Renal pelvis (tissue), 4 donors: Measurements from ENCODE around the gene NIM1K. TPM values are rescaled to one million over a fixed set of nuclear protein-coding genes. Genes with fewer than 3 reads are reported as not detected.
"Not testable (repeated sequence)": the region's sequence is repeated elsewhere in the genome, so short reads cannot be mapped to it uniquely, and the experiment has no call there.

Source experiments
- DNase-seq: peaks from one replicate; pipeline ENCODE4 v3.0.0-alpha.2; 2013
- polyA plus RNA-seq, 3 donors: library from polyadenylated mRNA; unstranded; fragments of 120-200 nt; gene quantifications; one replicate each; pipeline ENCODE4 v1.2.1, GENCODE V29; 2013; ENCODE audit not compliant: insufficient read length in 3 of 3

NIM1K gene
- polyA plus RNA-seq, 3 donors, result 0.53 to 0.73 (median 0.62) TPM

DNA sequence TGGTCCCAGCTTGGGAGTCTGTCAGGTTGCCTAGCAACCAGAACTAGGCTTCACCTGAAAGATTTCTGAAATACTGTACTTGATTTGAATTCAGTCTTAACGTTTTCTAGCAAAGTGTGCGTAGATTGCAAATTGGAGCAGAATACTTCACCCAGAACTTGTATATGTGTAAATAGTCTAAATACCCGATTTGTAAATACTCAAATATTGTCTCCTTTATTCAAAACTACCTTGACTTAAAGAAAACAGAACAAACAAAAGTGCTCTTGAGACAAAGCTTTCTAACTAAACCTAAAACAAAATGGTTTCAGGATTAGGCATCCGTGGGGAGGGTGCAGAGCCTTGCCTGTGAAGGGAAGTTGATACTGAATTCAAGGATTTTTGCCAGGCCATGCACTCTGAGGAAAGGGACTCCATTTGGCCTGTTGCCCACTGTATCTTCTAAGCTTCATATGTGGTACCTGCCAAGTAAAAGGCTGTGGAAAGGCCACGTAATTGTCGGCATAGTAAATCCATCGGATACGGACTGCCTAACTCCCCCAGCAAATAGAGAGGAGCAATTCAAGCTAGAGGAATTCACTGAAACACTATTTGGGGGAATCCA lies 121.9 kb downstream of the NIM1K start:
- no peak for DNase-seq

DNA sequence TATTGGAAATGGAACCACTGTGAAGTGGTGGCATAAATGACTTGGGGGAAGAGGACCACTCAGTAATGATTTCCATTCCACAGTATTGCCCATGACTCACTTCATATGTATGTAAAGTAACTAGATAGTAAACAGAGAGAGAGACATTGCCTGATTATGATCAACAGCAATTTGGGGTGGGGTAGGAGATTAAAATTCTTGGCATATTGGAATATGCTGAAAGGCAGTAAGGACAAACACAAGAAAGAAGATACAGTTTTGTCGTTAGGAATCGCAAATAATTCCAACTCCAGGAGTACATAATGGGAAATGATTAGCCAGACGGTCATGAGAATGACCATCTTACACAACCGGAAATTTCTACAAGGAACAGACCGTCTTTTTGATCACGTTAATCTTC lies 122.7 kb downstream of the NIM1K start:
- no peak for DNase-seq

DNA sequence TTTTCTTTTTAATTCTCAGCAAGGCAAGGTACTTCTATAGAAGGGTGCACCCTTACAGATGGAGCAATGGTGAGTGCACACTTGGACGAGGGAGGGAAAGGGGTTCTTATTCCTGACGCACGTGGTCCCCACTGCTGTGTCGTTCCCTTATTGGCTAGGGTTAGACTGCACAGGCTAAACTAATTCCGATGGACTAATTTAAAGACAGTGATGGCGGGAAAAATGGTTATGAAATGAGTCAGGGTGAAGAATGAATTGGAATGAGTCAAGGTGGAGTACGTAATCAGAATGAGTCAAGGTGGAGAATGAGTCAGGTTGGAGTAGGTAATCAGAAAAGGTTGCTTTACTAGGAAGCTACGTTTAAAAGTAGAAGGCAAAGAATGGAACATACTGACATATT lies 123.2 kb downstream of the NIM1K start:
- DNase-seq, result no peak

DNA sequence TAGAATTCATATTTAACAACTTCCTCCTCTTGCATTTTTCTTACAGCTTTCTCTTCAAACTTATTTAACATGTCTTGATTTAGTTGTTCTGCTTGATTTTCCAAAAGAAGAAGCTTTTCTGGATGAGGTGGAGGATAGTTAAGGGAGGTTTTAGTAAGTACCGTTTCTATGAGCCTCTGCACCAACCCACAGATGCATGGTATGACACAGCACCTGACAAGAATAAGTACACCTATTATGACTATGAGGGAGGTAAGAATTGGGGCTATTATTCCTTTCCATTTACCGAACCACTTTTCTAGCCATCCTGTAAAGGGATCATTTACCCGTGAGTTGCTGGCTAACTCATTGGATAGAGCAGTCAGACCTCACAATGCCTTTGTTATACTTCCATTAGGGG lies 123.7 kb downstream of the NIM1K start:
- DNase-seq, result no peak

DNA sequence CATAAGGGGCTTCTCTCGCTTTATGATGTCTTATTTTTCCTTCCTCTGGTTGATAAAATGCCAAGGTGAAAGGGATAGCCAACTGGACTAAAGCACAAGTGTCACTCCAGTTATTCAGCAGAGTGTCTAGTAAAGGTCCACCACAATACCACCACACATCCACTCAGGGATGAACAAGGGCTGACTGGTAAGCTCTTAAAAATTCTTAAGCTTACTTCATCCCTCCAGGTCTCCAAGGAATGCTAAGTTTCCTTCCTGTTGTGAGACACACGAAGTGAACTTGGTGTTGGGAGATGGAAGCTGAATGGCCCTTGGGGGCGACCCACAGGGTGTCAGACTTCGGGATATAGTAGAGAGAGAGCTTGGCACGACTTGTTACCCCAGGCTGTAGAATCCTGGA lies 124.4 kb downstream of the NIM1K start:
- DNase-seq, result no peak

DNA sequence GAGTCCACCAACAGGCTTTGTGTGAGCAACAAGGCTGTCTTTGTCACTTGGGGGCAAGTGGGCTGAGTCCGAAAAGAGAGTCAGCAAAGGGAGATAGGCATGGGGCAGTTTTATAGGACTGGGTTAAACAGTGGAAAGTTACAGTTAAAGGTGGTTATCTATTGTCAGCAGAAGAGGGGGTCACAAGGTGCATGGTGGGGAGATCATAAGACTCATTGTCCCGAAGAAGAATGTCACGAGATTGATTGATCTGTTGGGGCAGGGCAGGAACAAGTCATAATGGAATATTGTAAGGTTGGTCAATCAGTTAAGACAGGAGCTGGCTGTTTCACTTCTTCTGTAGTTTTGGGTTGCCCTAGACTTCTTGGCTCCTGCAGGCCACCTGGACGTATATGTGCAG lies 128.8 kb downstream of the NIM1K start:
- DNase-seq, result no peak

DNA sequence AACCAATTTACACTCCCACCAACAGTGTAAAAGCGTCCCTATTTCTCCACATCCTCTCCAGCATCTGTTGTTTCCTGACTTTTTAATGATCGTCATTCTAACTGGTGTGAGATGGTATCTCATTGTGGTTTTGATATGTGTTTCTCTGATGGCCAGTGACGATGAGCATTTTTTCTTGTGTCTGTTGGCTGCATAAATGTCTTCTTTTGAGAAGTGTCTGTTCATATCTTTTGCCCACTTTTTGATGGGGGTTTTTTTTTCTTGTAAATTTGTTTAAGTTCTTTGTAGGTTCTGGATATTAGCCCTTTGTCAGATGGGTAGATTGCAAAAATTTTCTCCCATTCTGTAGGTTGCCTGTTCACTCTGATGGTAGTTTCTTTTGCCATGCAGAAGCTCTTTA lies 131.5 kb downstream of the NIM1K start:
- DNase-seq, result not testable (repeated sequence)

DNA sequence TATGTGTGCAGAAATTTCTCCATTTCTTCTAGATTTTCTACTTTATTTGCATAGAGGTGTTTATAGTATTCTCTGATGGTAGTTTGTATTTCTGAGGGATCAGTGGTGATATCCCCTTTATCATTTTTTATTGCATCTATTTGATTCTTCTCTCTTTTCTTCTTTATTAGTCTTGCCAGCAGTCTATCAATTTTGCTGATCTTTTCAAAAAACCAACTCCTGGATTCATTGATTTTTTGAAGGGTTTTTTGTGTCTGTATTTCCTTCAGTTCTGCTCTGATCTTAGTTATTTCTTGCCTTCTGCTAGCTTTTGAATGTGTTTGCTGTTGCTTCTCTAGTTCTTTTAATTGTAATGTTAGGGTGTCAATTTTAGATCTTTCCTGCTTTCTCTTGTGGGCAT lies 133.6 kb downstream of the NIM1K start:
- DNase-seq, result not testable (repeated sequence)

Other genes starting within 250 kb of the NIM1K start
- gene ANXA2R, start 151.9 kb upstream of the NIM1K start, polyA plus RNA-seq, result 1 to 10 TPM in 2 of 3 donors, under 1 TPM in 1; 0.62 to 1.6 (median 1.4) TPM
- 10 to 100 TPM; 55.6 to 68.8 (median 65.0) TPM for gene ZNF131, start 71.3 kb upstream of the NIM1K start, polyA plus RNA-seq
- gene HMGCS1, start 121.2 kb downstream of the NIM1K start, polyA plus RNA-seq, result 100 to 1,000 TPM; 103 to 144 (median 130) TPM
- gene CCL28, start 220.2 kb downstream of the NIM1K start, polyA plus RNA-seq, result 1 to 10 TPM; 2.7 to 4.5 (median 3.2) TPM